ENCODE results near the gene CLOCK. TPM values are rescaled to one million over a fixed set of nuclear protein-coding genes. Genes with fewer than 3 reads are reported as not detected.

CLOCK gene
- total RNA-seq, 1 donor from 2014 or later, result 13.6 TPM

GRCh38 chr4:55545151-55545550 lies 1.6 kb downstream of the CLOCK start:
- H3K27me3 ChIP-seq (ENCODE audit: control insufficient read depth in 3 of 3, insufficient read depth in 3 of 3, low read length in 3 of 3), result no peaks in the 10 kb centered on the region
- no peaks in the 10 kb centered on the region for H3K9me3 ChIP-seq (ENCODE audit: control insufficient read depth in 3 of 3, low read length in 3 of 3)
- H3K9ac ChIP-seq (ENCODE audit: low read depth in 1 of 3, low read length in 3 of 3), result peak overlapping the region; percentile 79 to 85 (median 85)
- H3K27ac ChIP-seq (ENCODE audit: low read depth, low read length), result peak overlapping the region; percentile 95
- H3K4me3 ChIP-seq (ENCODE audit: low read length in 3 of 3), result peak overlapping the region; percentile 86 to 95 (median 93)
- H3K36me3 ChIP-seq (ENCODE audit: control insufficient read depth in 3 of 3, insufficient read depth in 3 of 3, low read length in 3 of 3), result no peaks in the 10 kb centered on the region
- H3K4me1 ChIP-seq (ENCODE audit: control insufficient read depth in 3 of 3, insufficient read depth in 3 of 3, low read length in 3 of 3), result peaks cover 9 to 15% (median 14%) of the 10 kb centered on the region in 3 donors

- no peak overlapping the region for H3K9ac ChIP-seq (ENCODE audit: low read depth in 1 of 3, low read length in 3 of 3)
- no peaks in the 10 kb centered on the region for H3K9me3 ChIP-seq (ENCODE audit: control insufficient read depth in 3 of 3, low read length in 3 of 3)
- H3K27ac ChIP-seq (ENCODE audit: low read depth, low read length), result no peak overlapping the region
- H3K4me3 ChIP-seq (ENCODE audit: low read length in 3 of 3), result no peak overlapping the region
- H3K36me3 ChIP-seq (ENCODE audit: control insufficient read depth in 3 of 3, insufficient read depth in 3 of 3, low read length in 3 of 3), result no peaks in the 10 kb centered on the region
- no peaks in the 10 kb centered on the region for H3K27me3 ChIP-seq (ENCODE audit: control insufficient read depth in 3 of 3, insufficient read depth in 3 of 3, low read length in 3 of 3)
- H3K4me1 ChIP-seq (ENCODE audit: control insufficient read depth in 3 of 3, insufficient read depth in 3 of 3, low read length in 3 of 3), result peaks cover 9 to 15% (median 14%) of the 10 kb centered on the region in 3 donors
Observed at GRCh38 chr4:55543858-55544257, 2.9 kb downstream of the CLOCK start.

GRCh38 chr4:55540271-55540670 lies 6.4 kb downstream of the CLOCK start:
- Histone ChIP-seq H3K9ac (ENCODE audit: low read depth in 1 of 3, low read length in 3 of 3) (no peak overlapping the region), H3K27ac (ENCODE audit: low read depth, low read length) (no peak overlapping the region), H3K4me1 (ENCODE audit: control insufficient read depth in 3 of 3, insufficient read depth in 3 of 3, low read length in 3 of 3) (peaks cover 3 to 5% (median 4%) of the 10 kb centered on the region in 3 donors), H3K4me3 (ENCODE audit: low read length in 3 of 3) (no peak overlapping the region), H3K9me3 (ENCODE audit: control insufficient read depth in 3 of 3, low read length in 3 of 3) (no peaks in the 10 kb centered on the region), H3K36me3 (ENCODE audit: control insufficient read depth in 3 of 3, insufficient read depth in 3 of 3, low read length in 3 of 3) (no peaks in the 10 kb centered on the region), H3K27me3 (ENCODE audit: control insufficient read depth in 3 of 3, insufficient read depth in 3 of 3, low read length in 3 of 3) (no peaks in the 10 kb centered on the region)

GRCh38 chr4:55539658-55540057 lies 7.1 kb downstream of the CLOCK start:
- Histone ChIP-seq H3K36me3 (ENCODE audit: control insufficient read depth in 3 of 3, insufficient read depth in 3 of 3, low read length in 3 of 3) (no peaks in the 10 kb centered on the region), H3K4me1 (ENCODE audit: control insufficient read depth in 3 of 3, insufficient read depth in 3 of 3, low read length in 3 of 3) (peaks cover 0 to 2% (median under 1%) of the 10 kb centered on the region in 3 donors), H3K4me3 (ENCODE audit: low read length in 3 of 3) (no peak overlapping the region), H3K9ac (ENCODE audit: low read depth in 1 of 3, low read length in 3 of 3) (no peak overlapping the region), H3K9me3 (ENCODE audit: control insufficient read depth in 3 of 3, low read length in 3 of 3) (no peaks in the 10 kb centered on the region), H3K27me3 (ENCODE audit: control insufficient read depth in 3 of 3, insufficient read depth in 3 of 3, low read length in 3 of 3) (no peaks in the 10 kb centered on the region), H3K27ac (ENCODE audit: low read depth, low read length) (no peak overlapping the region)

GRCh38 chr4:55538531-55538930 lies 8.2 kb downstream of the CLOCK start:
- H3K36me3 ChIP-seq (ENCODE audit: control insufficient read depth in 3 of 3, insufficient read depth in 3 of 3, low read length in 3 of 3), result no peaks in the 10 kb centered on the region
- H3K9ac ChIP-seq (ENCODE audit: low read depth in 1 of 3, low read length in 3 of 3), result no peak overlapping the region
- H3K4me3 ChIP-seq (ENCODE audit: low read length in 3 of 3), result no peak overlapping the region
- H3K4me1 ChIP-seq (ENCODE audit: control insufficient read depth in 3 of 3, insufficient read depth in 3 of 3, low read length in 3 of 3), result no peaks in the 10 kb centered on the region
- no peaks in the 10 kb centered on the region for H3K27me3 ChIP-seq (ENCODE audit: control insufficient read depth in 3 of 3, insufficient read depth in 3 of 3, low read length in 3 of 3)
- H3K9me3 ChIP-seq (ENCODE audit: control insufficient read depth in 3 of 3, low read length in 3 of 3), result no peaks in the 10 kb centered on the region
- no peak overlapping the region for H3K27ac ChIP-seq (ENCODE audit: low read depth, low read length)

- Histone ChIP-seq H3K27me3 (ENCODE audit: control insufficient read depth in 3 of 3, insufficient read depth in 3 of 3, low read length in 3 of 3) (no peaks in the 10 kb centered on the region), H3K27ac (ENCODE audit: low read depth, low read length) (no peak overlapping the region), H3K36me3 (ENCODE audit: control insufficient read depth in 3 of 3, insufficient read depth in 3 of 3, low read length in 3 of 3) (no peaks in the 10 kb centered on the region), H3K4me3 (ENCODE audit: low read length in 3 of 3) (no peak overlapping the region), H3K9me3 (ENCODE audit: control insufficient read depth in 3 of 3, low read length in 3 of 3) (peaks cover 0 to 2% (median 0%) of the 10 kb centered on the region in 3 donors), H3K9ac (ENCODE audit: low read depth in 1 of 3, low read length in 3 of 3) (no peak overlapping the region), H3K4me1 (ENCODE audit: control insufficient read depth in 3 of 3, insufficient read depth in 3 of 3, low read length in 3 of 3) (no peaks in the 10 kb centered on the region)
Observed at GRCh38 chr4:55534306-55534705, 12.4 kb downstream of the CLOCK start.

- H3K4me1 ChIP-seq (ENCODE audit: control insufficient read depth in 3 of 3, insufficient read depth in 3 of 3, low read length in 3 of 3), result no peaks in the 10 kb centered on the region
Observed at GRCh38 chr4:55530691-55531090, 16.0 kb downstream of the CLOCK start.

GRCh38 chr4:55530167-55530566 lies 16.5 kb downstream of the CLOCK start:
- H3K4me1 ChIP-seq (ENCODE audit: control insufficient read depth in 3 of 3, insufficient read depth in 3 of 3, low read length in 3 of 3), result no peaks in the 10 kb centered on the region
- no peak overlapping the region for H3K4me3 ChIP-seq (ENCODE audit: low read length in 3 of 3)

More at GRCh38 chr4:55530691-55531090, 16.0 kb downstream of the CLOCK start:
- H3K27me3 ChIP-seq (ENCODE audit: control insufficient read depth in 3 of 3, insufficient read depth in 3 of 3, low read length in 3 of 3), result no peaks in the 10 kb centered on the region
- H3K36me3 ChIP-seq (ENCODE audit: control insufficient read depth in 3 of 3, insufficient read depth in 3 of 3, low read length in 3 of 3), result no peaks in the 10 kb centered on the region
- no peak overlapping the region for H3K9ac ChIP-seq (ENCODE audit: low read depth in 1 of 3, low read length in 3 of 3)
- no peak overlapping the region for H3K27ac ChIP-seq (ENCODE audit: low read depth, low read length)
- peaks cover 0 to 2% (median 0%) of the 10 kb centered on the region in 3 donors for H3K9me3 ChIP-seq (ENCODE audit: control insufficient read depth in 3 of 3, low read length in 3 of 3)
- no peak overlapping the region for H3K4me3 ChIP-seq (ENCODE audit: low read length in 3 of 3)

GRCh38 chr4:55528491-55528890 lies 18.2 kb downstream of the CLOCK start:
- Histone ChIP-seq H3K36me3 (ENCODE audit: control insufficient read depth in 3 of 3, insufficient read depth in 3 of 3, low read length in 3 of 3) (no peaks in the 10 kb centered on the region), H3K4me3 (ENCODE audit: low read length in 3 of 3) (no peak overlapping the region), H3K9ac (ENCODE audit: low read depth in 1 of 3, low read length in 3 of 3) (no peak overlapping the region), H3K27me3 (ENCODE audit: control insufficient read depth in 3 of 3, insufficient read depth in 3 of 3, low read length in 3 of 3) (no peaks in the 10 kb centered on the region), H3K9me3 (ENCODE audit: control insufficient read depth in 3 of 3, low read length in 3 of 3) (peaks cover 0 to 2% (median 0%) of the 10 kb centered on the region in 3 donors), H3K27ac (ENCODE audit: low read depth, low read length) (no peak overlapping the region), H3K4me1 (ENCODE audit: control insufficient read depth in 3 of 3, insufficient read depth in 3 of 3, low read length in 3 of 3) (no peaks in the 10 kb centered on the region)

More at GRCh38 chr4:55530167-55530566, 16.5 kb downstream of the CLOCK start:
- Histone ChIP-seq H3K9me3 (ENCODE audit: control insufficient read depth in 3 of 3, low read length in 3 of 3) (peaks cover 0 to 2% (median 0%) of the 10 kb centered on the region in 3 donors), H3K27me3 (ENCODE audit: control insufficient read depth in 3 of 3, insufficient read depth in 3 of 3, low read length in 3 of 3) (no peaks in the 10 kb centered on the region), H3K9ac (ENCODE audit: low read depth in 1 of 3, low read length in 3 of 3) (no peak overlapping the region), H3K27ac (ENCODE audit: low read depth, low read length) (no peak overlapping the region), H3K36me3 (ENCODE audit: control insufficient read depth in 3 of 3, insufficient read depth in 3 of 3, low read length in 3 of 3) (no peaks in the 10 kb centered on the region)

- H3K27me3 ChIP-seq (ENCODE audit: control insufficient read depth in 3 of 3, insufficient read depth in 3 of 3, low read length in 3 of 3), result no peaks in the 10 kb centered on the region
- no peak overlapping the region for H3K4me3 ChIP-seq (ENCODE audit: low read length in 3 of 3)
- H3K9me3 ChIP-seq (ENCODE audit: control insufficient read depth in 3 of 3, low read length in 3 of 3), result no peaks in the 10 kb centered on the region
- H3K27ac ChIP-seq (ENCODE audit: low read depth, low read length), result no peak overlapping the region
- no peak overlapping the region for H3K9ac ChIP-seq (ENCODE audit: low read depth in 1 of 3, low read length in 3 of 3)
- no peaks in the 10 kb centered on the region for H3K4me1 ChIP-seq (ENCODE audit: control insufficient read depth in 3 of 3, insufficient read depth in 3 of 3, low read length in 3 of 3)
- H3K36me3 ChIP-seq (ENCODE audit: control insufficient read depth in 3 of 3, insufficient read depth in 3 of 3, low read length in 3 of 3), result no peaks in the 10 kb centered on the region
Observed at GRCh38 chr4:55524844-55525571, 21.7 kb downstream of the CLOCK start.

Data from skeletal muscle tissue (tissue), 4 donors.